Activated naive CD8-positive, alpha-beta T cell treated with anti-CD3 and anti-CD28 coated beads for 36 hours (primary cell): ENCODE results near the gene USP49. TPM values are rescaled to one million over a fixed set of nuclear protein-coding genes. Genes with fewer than 3 reads are reported as not detected.
"Not testable (repeated sequence)": the region's sequence is repeated elsewhere in the genome, so short reads cannot be mapped to it uniquely, and the experiment has no call there.

Experiments used
- DNase-seq: peaks from one replicate; pipeline ENCODE4 v3.0.0; 2021
- H3K27ac Mint-ChIP-seq: one replicate; pipeline ENCODE4 v1.8.0; 2022; ENCODE audit warnings: mild to moderate bottlenecking, moderate library complexity, mixed read lengths
- H3K27me3 Mint-ChIP-seq: one replicate; pipeline ENCODE4 v1.8.0; 2022; ENCODE audit warnings: mild to moderate bottlenecking, mixed read lengths
- H3K36me3 Mint-ChIP-seq: one replicate; pipeline ENCODE4 v1.8.0; 2021; ENCODE audit warnings: mild to moderate bottlenecking, mixed read lengths
- H3K4me1 Mint-ChIP-seq: one replicate; pipeline ENCODE4 v1.8.0; 2021; ENCODE audit warnings: mixed read lengths
- H3K4me3 Mint-ChIP-seq: one replicate; pipeline ENCODE4 v1.8.0; 2022; ENCODE audit warnings: mild to moderate bottlenecking, moderate library complexity, mixed read lengths
- H3K9me3 Mint-ChIP-seq: one replicate; pipeline ENCODE4 v1.8.0; 2022; ENCODE audit warnings: mixed read lengths
- total RNA-seq, 2 experiments: library from RNA; stranded (reverse); gene quantifications; one replicate each; pipeline ENCODE4 v1.2.3, GENCODE V29; 2021

Gene USP49
- total RNA-seq, 2 experiments from 2014 or later, result 4.4 to 4.5 TPM

GRCh38 chr6:41818271-41819054 lies 76.7 kb downstream of the USP49 start:
- H3K9me3 Mint-ChIP-seq, result no peaks in the 10 kb centered on the region
- DNase-seq, result no peak
- no peaks in the 10 kb centered on the region for H3K27me3 Mint-ChIP-seq
- H3K4me1 Mint-ChIP-seq, result no peaks in the 10 kb centered on the region
- no peaks in the 10 kb centered on the region for H3K36me3 Mint-ChIP-seq
- H3K27ac Mint-ChIP-seq, result no peak overlapping the region
- no peak overlapping the region for H3K4me3 Mint-ChIP-seq

GRCh38 chr6:41815587-41815986 lies 79.6 kb downstream of the USP49 start:
- Mint-ChIP-seq H3K4me1 (no peaks in the 10 kb centered on the region), H3K4me3 (no peak overlapping the region), H3K27ac (no peak overlapping the region), H3K9me3 (no peaks in the 10 kb centered on the region), H3K36me3 (no peaks in the 10 kb centered on the region), H3K27me3 (no peaks in the 10 kb centered on the region)
- no peak for DNase-seq

- DNase-seq, result no peak
- no peaks in the 10 kb centered on the region for H3K4me1 Mint-ChIP-seq
- no peak overlapping the region for H3K4me3 Mint-ChIP-seq
- no peaks in the 10 kb centered on the region for H3K9me3 Mint-ChIP-seq
- no peaks in the 10 kb centered on the region for H3K27me3 Mint-ChIP-seq
- no peaks in the 10 kb centered on the region for H3K36me3 Mint-ChIP-seq
- H3K27ac Mint-ChIP-seq, result no peak overlapping the region
Measured at GRCh38 chr6:41814629-41815028, 80.5 kb downstream of the USP49 start.

- Mint-ChIP-seq H3K27me3 (no peaks in the 10 kb centered on the region), H3K27ac (no peak overlapping the region), H3K36me3 (no peaks in the 10 kb centered on the region), H3K4me1 (no peaks in the 10 kb centered on the region), H3K9me3 (no peaks in the 10 kb centered on the region), H3K4me3 (no peak overlapping the region)
- no peak for DNase-seq
Measured at GRCh38 chr6:41813956-41814355, 81.2 kb downstream of the USP49 start.

GRCh38 chr6:41813469-41813868 lies 81.7 kb downstream of the USP49 start:
- no peaks in the 10 kb centered on the region for H3K9me3 Mint-ChIP-seq

GRCh38 chr6:41811946-41812345 lies 83.2 kb downstream of the USP49 start:
- not testable (repeated sequence) for H3K27ac Mint-ChIP-seq, H3K4me3 Mint-ChIP-seq, H3K27me3 Mint-ChIP-seq, H3K36me3 Mint-ChIP-seq, H3K4me1 Mint-ChIP-seq, H3K9me3 Mint-ChIP-seq, DNase-seq

More at GRCh38 chr6:41813469-41813868, 81.7 kb downstream of the USP49 start:
- Mint-ChIP-seq H3K4me1 (no peaks in the 10 kb centered on the region), H3K27ac (no peak overlapping the region), H3K4me3 (no peak overlapping the region), H3K27me3 (no peaks in the 10 kb centered on the region), H3K36me3 (no peaks in the 10 kb centered on the region)
- DNase-seq, result no peak

GRCh38 chr6:41811095-41811494 lies 84.1 kb downstream of the USP49 start:
- DNase-seq, result no peak
- no peaks in the 10 kb centered on the region for H3K9me3 Mint-ChIP-seq
- H3K4me3 Mint-ChIP-seq, result no peak overlapping the region
- no peaks in the 10 kb centered on the region for H3K36me3 Mint-ChIP-seq
- H3K4me1 Mint-ChIP-seq, result no peaks in the 10 kb centered on the region
- no peaks in the 10 kb centered on the region for H3K27me3 Mint-ChIP-seq
- H3K27ac Mint-ChIP-seq, result no peak overlapping the region

- DNase-seq, result no peak
- Mint-ChIP-seq H3K27me3 (no peaks in the 10 kb centered on the region), H3K9me3 (no peaks in the 10 kb centered on the region), H3K4me3 (no peak overlapping the region), H3K4me1 (no peaks in the 10 kb centered on the region), H3K27ac (no peak overlapping the region), H3K36me3 (no peaks in the 10 kb centered on the region)
Measured at GRCh38 chr6:41805830-41806774, 89.1 kb downstream of the USP49 start.

- Mint-ChIP-seq H3K4me1 (no peaks in the 10 kb centered on the region), H3K4me3 (no peak overlapping the region), H3K27ac (no peak overlapping the region), H3K27me3 (no peaks in the 10 kb centered on the region), H3K9me3 (no peaks in the 10 kb centered on the region), H3K36me3 (no peaks in the 10 kb centered on the region)
- DNase-seq, result no peak
Measured at GRCh38 chr6:41801380-41801779, 93.8 kb downstream of the USP49 start.

GRCh38 chr6:41799559-41799911 lies 95.6 kb downstream of the USP49 start:
- Mint-ChIP-seq H3K27me3 (no peaks in the 10 kb centered on the region), H3K4me3 (no peak overlapping the region), H3K27ac (no peak overlapping the region), H3K4me1 (no peaks in the 10 kb centered on the region), H3K36me3 (no peaks in the 10 kb centered on the region), H3K9me3 (no peaks in the 10 kb centered on the region)
- no peak for DNase-seq

GRCh38 chr6:41798901-41799558 lies 96.1 kb downstream of the USP49 start:
- no peaks in the 10 kb centered on the region for H3K4me1 Mint-ChIP-seq
- no peak overlapping the region for H3K4me3 Mint-ChIP-seq
- H3K9me3 Mint-ChIP-seq, result no peaks in the 10 kb centered on the region
- no peak overlapping the region for H3K27ac Mint-ChIP-seq
- DNase-seq, result no peak
- H3K36me3 Mint-ChIP-seq, result no peaks in the 10 kb centered on the region
- H3K27me3 Mint-ChIP-seq, result no peaks in the 10 kb centered on the region

- peaks cover 7% of the 10 kb centered on the region for H3K4me1 Mint-ChIP-seq
- H3K27me3 Mint-ChIP-seq, result no peaks in the 10 kb centered on the region
- peaks cover 4% of the 10 kb centered on the region for H3K36me3 Mint-ChIP-seq
- no peak for DNase-seq
- H3K4me3 Mint-ChIP-seq, result no peak overlapping the region
- H3K9me3 Mint-ChIP-seq, result no peaks in the 10 kb centered on the region
- H3K27ac Mint-ChIP-seq, result no peak overlapping the region
Measured at GRCh38 chr6:41796474-41796873, 98.7 kb downstream of the USP49 start.

- peak overlapping the region; percentile 62 for H3K27ac Mint-ChIP-seq
- peaks cover 20% of the 10 kb centered on the region for H3K4me1 Mint-ChIP-seq
- no peak overlapping the region for H3K4me3 Mint-ChIP-seq
Measured at GRCh38 chr6:41791984-41792383, 103.2 kb downstream of the USP49 start.

GRCh38 chr6:41791305-41791704 lies 103.9 kb downstream of the USP49 start:
- peaks cover 20% of the 10 kb centered on the region for H3K4me1 Mint-ChIP-seq
- no peaks in the 10 kb centered on the region for H3K9me3 Mint-ChIP-seq
- peaks cover 22% of the 10 kb centered on the region for H3K36me3 Mint-ChIP-seq
- H3K4me3 Mint-ChIP-seq, result no peak overlapping the region
- no peak for DNase-seq
- H3K27me3 Mint-ChIP-seq, result no peaks in the 10 kb centered on the region
- H3K27ac Mint-ChIP-seq, result peak overlapping the region; percentile 62

More at GRCh38 chr6:41791984-41792383, 103.2 kb downstream of the USP49 start:
- no peaks in the 10 kb centered on the region for H3K27me3 Mint-ChIP-seq
- peaks cover 22% of the 10 kb centered on the region for H3K36me3 Mint-ChIP-seq
- no peak for DNase-seq
- no peaks in the 10 kb centered on the region for H3K9me3 Mint-ChIP-seq

- H3K27ac Mint-ChIP-seq, result peak overlapping the region; percentile 46
- DNase-seq, result no peak
- H3K4me1 Mint-ChIP-seq, result peaks cover 25% of the 10 kb centered on the region
- no peak overlapping the region for H3K4me3 Mint-ChIP-seq
- H3K9me3 Mint-ChIP-seq, result no peaks in the 10 kb centered on the region
- no peaks in the 10 kb centered on the region for H3K27me3 Mint-ChIP-seq
- H3K36me3 Mint-ChIP-seq, result peaks cover 22% of the 10 kb centered on the region
Measured at GRCh38 chr6:41790045-41790444, 105.1 kb downstream of the USP49 start.
